Heart left ventricle (tissue), 13 donors: ENCODE measurements around the gene PRDM16.

Experiments used
- POLR2A ChIP-seq, 2 donors: fragments of 450-650 bp; IDR thresholded peaks; one replicate each; pipeline ENCODE4 v1.6.1; 2017; ENCODE audit warnings: antibody characterized with exemption in 2 of 2, mild to moderate bottlenecking in 2 of 2, moderate library complexity in 2 of 2
- TF ChIP-seq, protein P1 (sequence below), 12 donors: fragments of 200-600 bp; sonication (generic) in 4 of 12; IDR thresholded peaks; one replicate each; pipeline versions ENCODE4 v1.5.0 to v1.8.0; 2018 to 2022; ENCODE audit warnings: antibody characterized with exemption in 12 of 12, mild to moderate bottlenecking in 5 of 12
- donor health status: ischemic (EF 13 %, LVEDD 7.1; RV severe dilation, severe dysfunction).
- donor health status: DM: no; HTN: yes; CAD: no.
- donor health status: DM: no; HTN: no; CAD: no.
- donor health status: ischemic (EF 25% LVEDD 6.9; RV normal size, moderate dysfunction).
- donor health status: ischemic (EF 25% LVEDD 5.7; RV mildly dilated, moderate dysfunction).
- donor health status: ischemic (EF 35%, LVEDD 5.7; RV mildly dilated, moderate dysfunction).
- donor health status: nonischemic (EF 11% LVEDD 7.7; RV severe dilation, severe dysfunction).
- donor health status: DM: yes; HTN: yes; CAD: no.
- donor health status: PGD.
- donor health status: ischemic (EF 29% LVEDD 5.4; RV normal size, mild dysfunction).
- donor health status: nonischemic (EF 23%, LVEDD 6.1; RV moderate dilation, normal function).

DNA sequence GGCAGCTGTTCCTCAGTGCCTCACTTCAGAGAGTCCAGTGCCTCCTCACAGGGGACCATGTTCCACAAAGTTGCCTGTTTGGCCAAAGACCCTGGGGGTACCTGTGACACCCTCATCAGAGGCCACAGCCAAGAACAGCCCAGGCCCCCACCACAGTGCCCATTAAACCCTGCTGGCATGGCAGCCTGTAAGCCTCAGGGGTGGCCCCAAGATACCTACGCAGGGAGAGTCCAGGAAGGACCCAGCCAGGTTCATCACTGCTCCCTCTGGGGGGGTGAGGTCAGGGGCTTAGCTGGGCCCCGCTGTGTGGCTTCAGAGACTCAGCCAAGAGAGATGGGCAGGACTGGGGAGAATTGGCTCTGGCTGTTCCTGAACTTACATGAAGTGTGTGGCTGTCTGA lies 19.1 kb upstream of the PRDM16 start:
- TF ChIP-seq, protein P1, sequence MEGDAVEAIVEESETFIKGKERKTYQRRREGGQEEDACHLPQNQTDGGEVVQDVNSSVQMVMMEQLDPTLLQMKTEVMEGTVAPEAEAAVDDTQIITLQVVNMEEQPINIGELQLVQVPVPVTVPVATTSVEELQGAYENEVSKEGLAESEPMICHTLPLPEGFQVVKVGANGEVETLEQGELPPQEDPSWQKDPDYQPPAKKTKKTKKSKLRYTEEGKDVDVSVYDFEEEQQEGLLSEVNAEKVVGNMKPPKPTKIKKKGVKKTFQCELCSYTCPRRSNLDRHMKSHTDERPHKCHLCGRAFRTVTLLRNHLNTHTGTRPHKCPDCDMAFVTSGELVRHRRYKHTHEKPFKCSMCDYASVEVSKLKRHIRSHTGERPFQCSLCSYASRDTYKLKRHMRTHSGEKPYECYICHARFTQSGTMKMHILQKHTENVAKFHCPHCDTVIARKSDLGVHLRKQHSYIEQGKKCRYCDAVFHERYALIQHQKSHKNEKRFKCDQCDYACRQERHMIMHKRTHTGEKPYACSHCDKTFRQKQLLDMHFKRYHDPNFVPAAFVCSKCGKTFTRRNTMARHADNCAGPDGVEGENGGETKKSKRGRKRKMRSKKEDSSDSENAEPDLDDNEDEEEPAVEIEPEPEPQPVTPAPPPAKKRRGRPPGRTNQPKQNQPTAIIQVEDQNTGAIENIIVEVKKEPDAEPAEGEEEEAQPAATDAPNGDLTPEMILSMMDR (IDR thresholded peaks at IDR 0.05), result no peak
- no peak for TF ChIP-seq POLR2A (IDR thresholded peaks at IDR 0.05)
